SH-SY5Y (cell line): ENCODE data around the gene UNC45B.

Source experiments
- GATA2 ChIP-seq: IDR thresholded peaks from 2 replicates; pipeline ENCODE4 v1.6.1; 2011; ENCODE audit warnings: mild to moderate bottlenecking, low read depth, low read length
- GATA3 ChIP-seq: IDR thresholded peaks from 2 replicates; pipeline ENCODE4 v1.6.1; 2011; ENCODE audit warnings: low read depth, mild to moderate bottlenecking, low read length, moderate library complexity

DNA sequence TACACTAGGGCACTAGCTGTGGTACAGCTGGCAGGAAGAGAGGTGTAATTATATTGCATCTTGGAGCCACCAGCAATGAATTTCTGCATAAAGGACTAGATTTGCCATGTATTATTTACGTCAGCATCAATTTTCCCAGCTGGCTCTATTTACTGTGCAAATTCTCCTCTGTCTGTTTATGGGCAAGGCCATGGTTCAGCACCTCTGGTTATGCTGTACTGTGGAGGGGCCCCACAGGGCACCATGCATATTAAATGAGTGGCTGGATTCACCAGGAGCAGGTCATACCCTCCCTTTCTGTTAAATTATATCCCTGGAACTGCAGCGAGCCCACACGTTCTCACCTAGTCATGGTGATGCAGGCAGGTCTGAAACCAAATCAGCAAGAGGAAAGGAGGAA, 47.7 kb upstream of the UNC45B start:
- TF ChIP-seq GATA2 (no peak), GATA3 (no peak)
